ENCODE measurements around the gene PRRT3. TPM values are rescaled to one million over a fixed set of nuclear protein-coding genes. Genes with fewer than 3 reads are reported as not detected.
"Not testable (repeated sequence)": the region's sequence is repeated elsewhere in the genome, so short reads cannot be mapped to it uniquely, and the experiment has no call there.

PRRT3 gene
- total and polyA plus RNA-seq, 2 donors (not counting 1 experiment from before 2014, with no cell fraction given): 3.1 to 3.8 TPM

DNA sequence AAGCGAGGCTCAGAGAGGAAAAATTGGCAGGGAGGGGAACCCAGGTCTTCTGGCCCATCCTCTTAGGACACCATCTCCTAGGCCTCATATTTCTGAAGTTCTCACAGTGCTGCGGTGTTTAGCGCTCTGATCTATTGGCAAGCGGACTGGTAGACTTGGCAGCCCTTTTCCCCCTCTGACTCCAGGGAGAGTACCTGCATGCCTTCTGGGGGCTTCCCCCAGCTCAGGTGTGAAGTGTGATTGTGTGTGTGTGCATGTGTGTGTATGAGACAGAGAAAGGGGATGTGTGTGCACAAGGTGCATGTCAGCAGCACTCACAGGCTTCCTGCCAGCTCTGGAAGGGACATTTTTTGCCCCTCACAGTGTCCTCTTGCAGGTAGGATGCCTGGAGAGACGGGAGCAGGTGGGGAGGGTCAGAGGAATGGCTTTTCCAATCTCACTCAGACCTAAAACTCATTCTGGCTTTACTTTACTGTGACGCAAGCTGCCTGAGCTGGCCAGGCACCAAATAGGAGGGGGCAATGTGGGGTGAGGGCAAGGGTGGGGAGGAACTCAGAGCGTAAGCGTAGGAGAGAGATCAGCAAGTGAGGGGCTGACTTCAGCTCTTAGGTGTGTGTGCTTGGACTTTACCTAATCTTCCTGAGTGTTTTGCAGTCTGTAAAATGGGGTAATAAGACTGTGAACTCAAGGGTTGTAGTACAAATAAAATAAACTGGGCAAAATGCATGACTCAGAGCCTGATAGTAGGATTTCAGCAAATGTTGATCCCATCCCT is 53.6 kb downstream of the PRRT3 start:
- Histone ChIP-seq H4K20me1 (ENCODE audit: control insufficient read depth, extremely low read depth, insufficient read depth, low read length) (no peaks in the 10 kb centered on the region), H3K4me1 (ENCODE audit: control insufficient read depth, extremely low read depth, insufficient read depth, low read length) (peaks cover 15% of the 10 kb centered on the region), H3K9ac (ENCODE audit: insufficient read depth, low read length) (no peak overlapping the region), H3K79me2 (ENCODE audit: control insufficient read depth, insufficient read depth, low read length) (no peaks in the 10 kb centered on the region), H3K36me3 (ENCODE audit: control insufficient read depth, insufficient read depth, low read length) (no peaks in the 10 kb centered on the region), H2AFZ (ENCODE audit: low read length) (no peak overlapping the region), H3K4me2 (ENCODE audit: extremely low read depth, insufficient read depth, low read length) (no peak overlapping the region), H3K27me3 (ENCODE audit: control insufficient read depth, insufficient read depth, low read length) (no peaks in the 10 kb centered on the region), H3K27ac (ENCODE audit: insufficient read depth, low read length) (no peak overlapping the region), H3K4me3 (replicated peaks in 1 of 4; ENCODE audit: control extremely low read depth in 1 of 4, insufficient read depth in 1 of 4, low read depth in 3 of 4, low read length in 4 of 4) (no peak overlapping the region), H3K9me3 (ENCODE audit: control insufficient read depth, insufficient read depth, low read depth, low read length) (no peaks in the 10 kb centered on the region)
- no peak for DNase-seq (ENCODE audit: low read depth in 2 of 2)
- no peak for TF ChIP-seq CTCF (conservative IDR thresholded peaks at IDR 0.05 in 1 of 2, IDR thresholded peaks at IDR 0.05 in 1 of 2; ENCODE audit: low read depth in 1 of 2, low read length in 2 of 2)

DNA sequence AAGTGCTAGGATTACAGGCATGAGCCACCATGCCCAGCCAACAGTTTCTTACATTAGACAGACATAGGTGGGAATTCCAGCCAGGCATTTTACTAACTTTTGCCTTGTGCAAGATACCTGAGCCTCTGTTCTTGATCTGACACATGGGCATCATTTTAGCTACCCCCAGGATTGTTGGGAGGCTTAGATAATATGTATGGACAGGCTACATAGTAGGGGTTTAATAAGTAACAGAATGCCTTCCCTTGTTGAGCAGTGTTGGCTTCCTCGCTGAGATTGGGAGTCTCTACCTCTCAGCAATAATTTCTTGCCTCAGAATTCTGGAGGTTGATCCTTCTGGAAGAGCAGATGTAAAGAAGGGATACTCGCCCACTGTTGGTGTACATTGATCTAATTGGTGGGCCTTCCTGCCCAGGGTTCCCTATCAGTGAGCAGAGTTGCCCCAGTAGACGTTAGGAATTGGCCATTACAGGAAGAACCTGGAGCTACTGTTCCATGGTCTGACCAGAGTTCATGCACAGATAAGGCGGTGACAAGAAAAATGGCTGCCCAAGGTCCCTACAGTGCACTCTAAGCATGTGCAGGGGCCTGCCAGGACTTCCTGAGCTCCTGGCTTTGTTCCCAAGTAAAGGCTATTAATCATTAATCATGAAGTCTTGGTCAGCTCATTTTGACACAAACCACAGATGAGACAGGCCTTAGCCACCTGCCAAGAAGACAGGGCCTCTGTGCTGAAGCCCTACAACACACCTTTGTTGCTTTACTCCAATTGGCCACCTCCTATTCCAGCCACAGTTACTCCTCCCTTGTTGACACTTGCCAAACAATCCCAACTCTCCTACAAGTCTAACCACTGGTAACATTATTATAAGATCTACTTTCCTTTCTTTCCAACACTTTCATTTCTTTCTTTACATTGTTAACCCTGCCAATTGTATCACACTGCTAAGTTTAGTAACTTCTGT is 54.5 kb downstream of the PRRT3 start:
- no peak overlapping the region for H3K27ac ChIP-seq (ENCODE audit: insufficient read depth, low read length)
- H3K9me3 ChIP-seq (ENCODE audit: control insufficient read depth, insufficient read depth, low read depth, low read length): no peaks in the 10 kb centered on the region
- H4K20me1 ChIP-seq (ENCODE audit: control insufficient read depth, extremely low read depth, insufficient read depth, low read length): no peaks in the 10 kb centered on the region
- no peak overlapping the region for H3K9ac ChIP-seq (ENCODE audit: insufficient read depth, low read length)
- H2AFZ ChIP-seq (ENCODE audit: low read length): no peak overlapping the region
- peaks cover 8% of the 10 kb centered on the region for H3K4me1 ChIP-seq (ENCODE audit: control insufficient read depth, extremely low read depth, insufficient read depth, low read length)
- peaks cover 2% of the 10 kb centered on the region for H3K36me3 ChIP-seq (ENCODE audit: control insufficient read depth, insufficient read depth, low read length)
- no peak overlapping the region for H3K4me3 ChIP-seq (replicated peaks in 1 of 4; ENCODE audit: control extremely low read depth in 1 of 4, insufficient read depth in 1 of 4, low read depth in 3 of 4, low read length in 4 of 4)
- no peaks in the 10 kb centered on the region for H3K27me3 ChIP-seq (ENCODE audit: control insufficient read depth, insufficient read depth, low read length)
- peak; percentile 64 to 68 for DNase-seq (ENCODE audit: low read depth in 2 of 2)
- no peak overlapping the region for H3K4me2 ChIP-seq (ENCODE audit: extremely low read depth, insufficient read depth, low read length)
- peaks cover 5% of the 10 kb centered on the region for H3K79me2 ChIP-seq (ENCODE audit: control insufficient read depth, insufficient read depth, low read length)
- TF ChIP-seq EZH2 (IDR thresholded peaks at IDR 0.05; ENCODE audit: low read length, missing control alignments): no peak

GRCh38 chr3:9896755-9897407 is 55.3 kb downstream of the PRRT3 start:
- not testable (repeated sequence) for H3K27ac ChIP-seq (ENCODE audit: insufficient read depth, low read length); H3K4me3 ChIP-seq (replicated peaks in 1 of 4; ENCODE audit: control extremely low read depth in 1 of 4, insufficient read depth in 1 of 4, low read depth in 3 of 4, low read length in 4 of 4); DNase-seq (ENCODE audit: low read depth in 2 of 2); H3K4me2 ChIP-seq (ENCODE audit: extremely low read depth, insufficient read depth, low read length); H3K9ac ChIP-seq (ENCODE audit: insufficient read depth, low read length); H4K20me1 ChIP-seq (ENCODE audit: control insufficient read depth, extremely low read depth, insufficient read depth, low read length); H3K36me3 ChIP-seq (ENCODE audit: control insufficient read depth, insufficient read depth, low read length); H3K4me1 ChIP-seq (ENCODE audit: control insufficient read depth, extremely low read depth, insufficient read depth, low read length); H3K27me3 ChIP-seq (ENCODE audit: control insufficient read depth, insufficient read depth, low read length); H2AFZ ChIP-seq (ENCODE audit: low read length); H3K9me3 ChIP-seq (ENCODE audit: control insufficient read depth, insufficient read depth, low read depth, low read length)
- H3K79me2 ChIP-seq (ENCODE audit: control insufficient read depth, insufficient read depth, low read length): peaks cover 11% of the 10 kb centered on the region

DNA sequence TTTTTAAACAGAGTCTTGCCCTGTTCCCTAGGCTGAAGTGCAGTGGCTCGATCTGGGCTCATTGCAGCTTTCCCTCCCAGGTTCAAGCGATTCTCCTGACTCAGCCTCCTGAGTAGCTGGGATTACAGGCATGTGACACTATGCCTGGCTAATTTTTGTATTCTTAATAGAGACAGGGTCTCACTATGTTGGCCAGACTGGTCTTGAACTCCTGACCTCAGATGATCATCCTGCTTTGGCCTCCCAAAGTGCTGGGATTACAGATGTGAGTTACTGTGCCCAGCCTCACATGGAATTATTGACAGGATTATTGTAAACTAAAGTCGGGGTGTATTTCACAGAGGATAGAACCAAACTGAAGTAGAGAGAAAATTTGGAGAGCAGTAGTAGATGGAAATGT is 56.5 kb downstream of the PRRT3 start:
- not testable (repeated sequence) for H3K4me3 ChIP-seq (replicated peaks in 1 of 4; ENCODE audit: control extremely low read depth in 1 of 4, insufficient read depth in 1 of 4, low read depth in 3 of 4, low read length in 4 of 4); H3K27ac ChIP-seq (ENCODE audit: insufficient read depth, low read length); H3K27me3 ChIP-seq (ENCODE audit: control insufficient read depth, insufficient read depth, low read length); H3K36me3 ChIP-seq (ENCODE audit: control insufficient read depth, insufficient read depth, low read length); H3K9me3 ChIP-seq (ENCODE audit: control insufficient read depth, insufficient read depth, low read depth, low read length); DNase-seq (ENCODE audit: low read depth in 2 of 2); H3K9ac ChIP-seq (ENCODE audit: insufficient read depth, low read length); H3K4me2 ChIP-seq (ENCODE audit: extremely low read depth, insufficient read depth, low read length); H4K20me1 ChIP-seq (ENCODE audit: control insufficient read depth, extremely low read depth, insufficient read depth, low read length); H2AFZ ChIP-seq (ENCODE audit: low read length); H3K4me1 ChIP-seq (ENCODE audit: control insufficient read depth, extremely low read depth, insufficient read depth, low read length)
- H3K79me2 ChIP-seq (ENCODE audit: control insufficient read depth, insufficient read depth, low read length): peaks cover 22% of the 10 kb centered on the region

Measured in fibroblast of lung (primary cell).